ENCODE results near the gene MBD2.

DNA sequence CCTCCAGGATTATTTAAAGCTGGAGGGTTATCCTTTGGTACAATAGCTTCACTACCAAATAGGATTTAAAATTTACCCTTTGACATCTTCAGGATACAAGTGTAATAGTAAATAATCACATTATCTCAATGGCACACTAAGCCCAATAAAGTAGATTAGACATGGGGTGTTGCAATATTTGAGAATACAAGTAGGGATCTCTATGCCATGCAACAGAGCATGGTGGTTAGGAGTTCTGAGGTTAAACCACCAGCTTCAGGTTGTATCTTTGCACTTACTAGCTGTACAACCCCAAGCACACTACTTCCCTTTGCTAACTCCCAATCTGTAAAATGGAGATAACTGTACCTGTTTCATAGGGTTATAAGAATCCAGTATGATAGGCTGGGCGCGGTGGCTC lies 6.2 kb downstream of the MBD2 start:
- TF ChIP-seq POLR2A (IDR thresholded peaks at IDR 0.05): no peak
- TF ChIP-seq, protein P1, sequence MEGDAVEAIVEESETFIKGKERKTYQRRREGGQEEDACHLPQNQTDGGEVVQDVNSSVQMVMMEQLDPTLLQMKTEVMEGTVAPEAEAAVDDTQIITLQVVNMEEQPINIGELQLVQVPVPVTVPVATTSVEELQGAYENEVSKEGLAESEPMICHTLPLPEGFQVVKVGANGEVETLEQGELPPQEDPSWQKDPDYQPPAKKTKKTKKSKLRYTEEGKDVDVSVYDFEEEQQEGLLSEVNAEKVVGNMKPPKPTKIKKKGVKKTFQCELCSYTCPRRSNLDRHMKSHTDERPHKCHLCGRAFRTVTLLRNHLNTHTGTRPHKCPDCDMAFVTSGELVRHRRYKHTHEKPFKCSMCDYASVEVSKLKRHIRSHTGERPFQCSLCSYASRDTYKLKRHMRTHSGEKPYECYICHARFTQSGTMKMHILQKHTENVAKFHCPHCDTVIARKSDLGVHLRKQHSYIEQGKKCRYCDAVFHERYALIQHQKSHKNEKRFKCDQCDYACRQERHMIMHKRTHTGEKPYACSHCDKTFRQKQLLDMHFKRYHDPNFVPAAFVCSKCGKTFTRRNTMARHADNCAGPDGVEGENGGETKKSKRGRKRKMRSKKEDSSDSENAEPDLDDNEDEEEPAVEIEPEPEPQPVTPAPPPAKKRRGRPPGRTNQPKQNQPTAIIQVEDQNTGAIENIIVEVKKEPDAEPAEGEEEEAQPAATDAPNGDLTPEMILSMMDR (IDR thresholded peaks at IDR 0.05): no peak
- TF ChIP-seq POLR2AphosphoS5 (IDR thresholded peaks at IDR 0.05; ENCODE audit: insufficient read depth in 1 of 2, low read depth in 1 of 2): no peak

All from vagina (tissue), 2 donors.